ENCODE data around the gene CD244.
A peak's percentile ranks its signal among the peaks of the same experiment; 100 is the strongest.

CD244 gene

DNA sequence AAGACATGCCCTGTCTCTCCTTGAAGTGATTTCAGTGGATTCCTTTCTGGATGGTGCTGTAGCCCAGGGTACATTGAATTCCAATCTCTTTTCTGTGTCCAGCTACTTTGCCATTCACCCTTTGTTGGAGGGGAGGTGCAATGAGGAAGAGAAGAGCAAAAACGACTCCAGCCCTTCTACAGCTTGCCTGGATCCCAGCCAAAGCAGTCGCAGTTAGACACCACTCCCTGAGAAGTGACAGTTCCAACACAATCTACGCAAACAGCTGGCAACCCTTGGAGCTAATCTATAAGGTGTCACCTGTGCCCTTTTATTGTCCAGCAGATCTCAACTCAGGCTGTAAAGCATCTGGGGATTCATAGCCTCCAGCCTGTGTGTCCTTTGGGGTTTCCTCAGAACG is 4.6 kb downstream of the CD244 start:
- Histone ChIP-seq H4K91ac (ENCODE audit: low read length) (no peak overlapping the region), H2BK5ac (ENCODE audit: low read depth, low read length, poor library complexity, severe bottlenecking) (no peak overlapping the region), H3K36me3 (ENCODE audit: control insufficient read depth in 1 of 2, insufficient read depth in 2 of 2, low read depth in 1 of 2, low read length in 2 of 2) (no peaks in the 10 kb centered on the region), H3K14ac (ENCODE audit: low read length in 2 of 2) (no peak overlapping the region), H3K4me1 (ENCODE audit: control insufficient read depth, insufficient read depth, low read depth, low read length) (no peaks in the 10 kb centered on the region), H3K9me3 (ENCODE audit: control insufficient read depth, low read length) (no peaks in the 10 kb centered on the region), H3K9ac (ENCODE audit: low read length) (no peak overlapping the region), H3K79me1 (replicated peaks; ENCODE audit: low read length, poor library complexity, severe bottlenecking) (no peaks in the 10 kb centered on the region), H3K4ac (ENCODE audit: low read depth in 1 of 2, low read length in 2 of 2) (no peak overlapping the region), H3K4me2 (ENCODE audit: low read length, poor library complexity, severe bottlenecking) (no peak overlapping the region), H3K23ac (ENCODE audit: low read length in 2 of 2) (no peak overlapping the region), H4K8ac (ENCODE audit: low read length) (no peak overlapping the region), H2BK12ac (ENCODE audit: low read length in 2 of 2) (no peak overlapping the region), H2BK120ac (ENCODE audit: low read depth, low read length) (no peak overlapping the region), H3K4me3 (ENCODE audit: insufficient read depth in 1 of 2, low read depth in 1 of 2, low read length in 2 of 2) (no peak overlapping the region), H3K18ac (ENCODE audit: low read depth in 1 of 2, low read length in 2 of 2) (no peak overlapping the region), H2BK15ac (ENCODE audit: low read depth, poor library complexity, severe bottlenecking) (no peak overlapping the region), H2AK5ac (ENCODE audit: low read length, severe bottlenecking) (no peak overlapping the region), H3K27ac (ENCODE audit: low read length, poor library complexity, severe bottlenecking) (no peak overlapping the region), H3K27me3 (ENCODE audit: control insufficient read depth in 1 of 2, insufficient read depth in 1 of 2, low read length in 2 of 2) (peaks cover 0 to 6% of the 10 kb centered on the region in 2 experiments), H2AFZ (ENCODE audit: low read depth, low read length) (no peak overlapping the region)
- 52% methylated on average over 4 of the region's 4 CpGs for WGBS
- no peak for DNase-seq

GRCh38 chr1:160855181-160855981 is 7.3 kb downstream of the CD244 start:
- Histone ChIP-seq H3K18ac (ENCODE audit: low read depth in 1 of 2, low read length in 2 of 2) (no peak overlapping the region), H3K27me3 (ENCODE audit: control insufficient read depth in 1 of 2, insufficient read depth in 1 of 2, low read length in 2 of 2) (no peaks in the 10 kb centered on the region), H3K79me1 (replicated peaks; ENCODE audit: low read length, poor library complexity, severe bottlenecking) (no peaks in the 10 kb centered on the region), H3K4me1 (ENCODE audit: control insufficient read depth, insufficient read depth, low read depth, low read length) (no peaks in the 10 kb centered on the region), H2BK5ac (ENCODE audit: low read depth, low read length, poor library complexity, severe bottlenecking) (no peak overlapping the region), H3K36me3 (ENCODE audit: control insufficient read depth in 1 of 2, insufficient read depth in 2 of 2, low read depth in 1 of 2, low read length in 2 of 2) (no peaks in the 10 kb centered on the region), H4K8ac (ENCODE audit: low read length) (no peak overlapping the region), H3K4me2 (ENCODE audit: low read length, poor library complexity, severe bottlenecking) (no peak overlapping the region), H3K9me3 (ENCODE audit: control insufficient read depth, low read length) (peaks cover 5% of the 10 kb centered on the region), H4K91ac (ENCODE audit: low read length) (peak overlapping the region; percentile 46), H2BK12ac (ENCODE audit: low read length in 2 of 2) (no peak overlapping the region), H3K4me3 (ENCODE audit: insufficient read depth in 1 of 2, low read depth in 1 of 2, low read length in 2 of 2) (no peak overlapping the region), H2BK120ac (ENCODE audit: low read depth, low read length) (no peak overlapping the region), H3K27ac (ENCODE audit: low read length, poor library complexity, severe bottlenecking) (no peak overlapping the region), H2AK5ac (ENCODE audit: low read length, severe bottlenecking) (no peak overlapping the region), H2BK15ac (ENCODE audit: low read depth, poor library complexity, severe bottlenecking) (no peak overlapping the region), H3K14ac (ENCODE audit: low read length in 2 of 2) (peak overlapping the region in 1 of 2 experiments; percentile 14), H2AFZ (ENCODE audit: low read depth, low read length) (no peak overlapping the region), H3K9ac (ENCODE audit: low read length) (no peak overlapping the region), H3K23ac (ENCODE audit: low read length in 2 of 2) (no peak overlapping the region), H3K4ac (ENCODE audit: low read depth in 1 of 2, low read length in 2 of 2) (no peak overlapping the region)
- 66% methylated on average over 7 of the region's 9 CpGs for WGBS
- no peak for DNase-seq

DNA sequence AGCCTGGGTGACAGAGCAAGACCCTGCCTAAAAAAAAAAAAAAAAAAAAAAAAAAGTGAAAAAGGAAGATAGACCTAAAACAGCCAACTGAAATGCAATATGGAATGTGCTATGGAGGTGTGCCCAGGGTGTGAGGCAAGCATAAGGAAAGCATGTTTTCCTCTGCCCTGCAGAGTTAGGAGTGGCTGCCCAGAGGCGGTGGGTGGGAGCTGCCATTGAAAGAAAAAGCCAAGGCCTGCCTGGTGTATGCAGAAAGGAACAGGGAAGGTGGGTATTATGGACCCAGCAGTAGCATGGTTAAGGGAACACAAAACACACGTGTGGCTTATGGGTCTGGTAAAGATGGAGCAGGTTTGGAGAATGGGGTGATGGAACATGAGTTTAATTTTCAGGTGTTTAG is 8.9 kb downstream of the CD244 start:
- H2BK5ac ChIP-seq (ENCODE audit: low read depth, low read length, poor library complexity, severe bottlenecking), result no peak overlapping the region
- no peak overlapping the region for H4K91ac ChIP-seq (ENCODE audit: low read length)
- no peak overlapping the region for H3K14ac ChIP-seq (ENCODE audit: low read length in 2 of 2)
- peaks cover 5% of the 10 kb centered on the region for H3K9me3 ChIP-seq (ENCODE audit: control insufficient read depth, low read length)
- H4K8ac ChIP-seq (ENCODE audit: low read length), result no peak overlapping the region
- no peak overlapping the region for H3K4me3 ChIP-seq (ENCODE audit: insufficient read depth in 1 of 2, low read depth in 1 of 2, low read length in 2 of 2)
- no peaks in the 10 kb centered on the region for H3K36me3 ChIP-seq (ENCODE audit: control insufficient read depth in 1 of 2, insufficient read depth in 2 of 2, low read depth in 1 of 2, low read length in 2 of 2)
- H3K18ac ChIP-seq (ENCODE audit: low read depth in 1 of 2, low read length in 2 of 2), result no peak overlapping the region
- H3K4ac ChIP-seq (ENCODE audit: low read depth in 1 of 2, low read length in 2 of 2), result no peak overlapping the region
- no peak overlapping the region for H3K9ac ChIP-seq (ENCODE audit: low read length)
- H2BK12ac ChIP-seq (ENCODE audit: low read length in 2 of 2), result no peak overlapping the region
- H3K79me1 ChIP-seq (replicated peaks; ENCODE audit: low read length, poor library complexity, severe bottlenecking), result no peaks in the 10 kb centered on the region
- H2AK5ac ChIP-seq (ENCODE audit: low read length, severe bottlenecking), result no peak overlapping the region
- H3K27ac ChIP-seq (ENCODE audit: low read length, poor library complexity, severe bottlenecking), result no peak overlapping the region
- no peak overlapping the region for H3K23ac ChIP-seq (ENCODE audit: low read length in 2 of 2)
- DNase-seq, result no peak
- H2BK120ac ChIP-seq (ENCODE audit: low read depth, low read length), result no peak overlapping the region
- H2BK15ac ChIP-seq (ENCODE audit: low read depth, poor library complexity, severe bottlenecking), result no peak overlapping the region
- WGBS, result 81% methylated on average over 2 of the region's 2 CpGs
- H3K4me1 ChIP-seq (ENCODE audit: control insufficient read depth, insufficient read depth, low read depth, low read length), result no peaks in the 10 kb centered on the region
- H3K27me3 ChIP-seq (ENCODE audit: control insufficient read depth in 1 of 2, insufficient read depth in 1 of 2, low read length in 2 of 2), result no peaks in the 10 kb centered on the region
- H3K4me2 ChIP-seq (ENCODE audit: low read length, poor library complexity, severe bottlenecking), result no peak overlapping the region
- H2AFZ ChIP-seq (ENCODE audit: low read depth, low read length), result no peak overlapping the region

DNA sequence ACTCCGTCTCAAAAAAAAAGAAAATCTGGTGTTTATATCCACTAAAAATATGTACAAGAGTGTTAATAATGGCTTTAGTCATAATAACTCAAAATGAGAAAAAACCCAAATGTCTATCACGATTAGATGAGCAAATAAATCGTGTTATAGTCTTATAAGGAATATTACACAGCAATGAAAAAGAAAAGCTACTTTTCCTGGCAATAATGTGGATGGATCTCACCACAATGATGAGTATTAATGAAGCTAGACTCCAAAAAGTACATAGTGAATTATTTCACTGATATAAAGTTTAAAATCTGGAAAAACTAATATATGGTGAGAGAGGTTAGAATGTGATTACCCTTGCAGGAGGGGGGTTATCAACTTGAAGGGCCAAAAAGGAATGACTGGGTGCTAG is 9.7 kb downstream of the CD244 start:
- H3K4me2 ChIP-seq (ENCODE audit: low read length, poor library complexity, severe bottlenecking), result no peak overlapping the region
- no peak overlapping the region for H2BK12ac ChIP-seq (ENCODE audit: low read length in 2 of 2)
- no peak for DNase-seq
- H4K91ac ChIP-seq (ENCODE audit: low read length), result no peak overlapping the region
- no peaks in the 10 kb centered on the region for H3K36me3 ChIP-seq (ENCODE audit: control insufficient read depth in 1 of 2, insufficient read depth in 2 of 2, low read depth in 1 of 2, low read length in 2 of 2)
- no peak overlapping the region for H3K4me3 ChIP-seq (ENCODE audit: insufficient read depth in 1 of 2, low read depth in 1 of 2, low read length in 2 of 2)
- H2BK5ac ChIP-seq (ENCODE audit: low read depth, low read length, poor library complexity, severe bottlenecking), result no peak overlapping the region
- H3K4ac ChIP-seq (ENCODE audit: low read depth in 1 of 2, low read length in 2 of 2), result no peak overlapping the region
- H2BK120ac ChIP-seq (ENCODE audit: low read depth, low read length), result no peak overlapping the region
- peaks cover 5% of the 10 kb centered on the region for H3K9me3 ChIP-seq (ENCODE audit: control insufficient read depth, low read length)
- H3K79me1 ChIP-seq (replicated peaks; ENCODE audit: low read length, poor library complexity, severe bottlenecking), result no peaks in the 10 kb centered on the region
- no peak overlapping the region for H3K18ac ChIP-seq (ENCODE audit: low read depth in 1 of 2, low read length in 2 of 2)
- no peaks in the 10 kb centered on the region for H3K27me3 ChIP-seq (ENCODE audit: control insufficient read depth in 1 of 2, insufficient read depth in 1 of 2, low read length in 2 of 2)
- no peak overlapping the region for H2BK15ac ChIP-seq (ENCODE audit: low read depth, poor library complexity, severe bottlenecking)
- no peak overlapping the region for H3K27ac ChIP-seq (ENCODE audit: low read length, poor library complexity, severe bottlenecking)
- no peak overlapping the region for H3K9ac ChIP-seq (ENCODE audit: low read length)
- H2AFZ ChIP-seq (ENCODE audit: low read depth, low read length), result no peak overlapping the region
- H3K23ac ChIP-seq (ENCODE audit: low read length in 2 of 2), result no peak overlapping the region
- no peaks in the 10 kb centered on the region for H3K4me1 ChIP-seq (ENCODE audit: control insufficient read depth, insufficient read depth, low read depth, low read length)
- H2AK5ac ChIP-seq (ENCODE audit: low read length, severe bottlenecking), result no peak overlapping the region
- WGBS, result no CpG with 5 or more reads among the region's 3 CpGs
- H4K8ac ChIP-seq (ENCODE audit: low read length), result no peak overlapping the region
- no peak overlapping the region for H3K14ac ChIP-seq (ENCODE audit: low read length in 2 of 2)

All from mesenchymal stem cell (in vitro differentiated cells and primary cell).